GM19463 (cell line): ENCODE results near the gene GTF3C5.
"Not testable (repeated sequence)": the region's sequence is repeated elsewhere in the genome, so short reads cannot be mapped to it uniquely, and the experiment has no call there.

Experiments used
- ATAC-seq: cut with Tn5 transposase; IDR thresholded peaks from one replicate; pipeline ENCODE4 v1.9.1; 2021; ENCODE audit warnings: mild to moderate bottlenecking, moderate library complexity; ENCODE audit not compliant: unreplicated experiment

The GTF3C5 gene

GRCh38 chr9:133051966-133052539 lies 21.3 kb downstream of the GTF3C5 start:
- no peak for ATAC-seq

- ATAC-seq: no peak
These were observed 23.5 kb downstream of the GTF3C5 start for GRCh38 chr9:133054194-133054890.

GRCh38 chr9:133054966-133055365 lies 24.2 kb downstream of the GTF3C5 start:
- ATAC-seq: no peak

GRCh38 chr9:133055788-133056420 lies 25.1 kb downstream of the GTF3C5 start:
- no peak for ATAC-seq

GRCh38 chr9:133056533-133056932 lies 25.7 kb downstream of the GTF3C5 start:
- no peak for ATAC-seq

- ATAC-seq: no peak
These were observed 26.2 kb downstream of the GTF3C5 start for GRCh38 chr9:133057006-133057405.

GRCh38 chr9:133057553-133057952 lies 26.8 kb downstream of the GTF3C5 start:
- no peak for ATAC-seq

GRCh38 chr9:133058071-133058470 lies 27.3 kb downstream of the GTF3C5 start:
- ATAC-seq: no peak

- no peak for ATAC-seq
These were observed 27.9 kb downstream of the GTF3C5 start for GRCh38 chr9:133058550-133059320.

- ATAC-seq: no peak
These were observed 28.8 kb downstream of the GTF3C5 start for GRCh38 chr9:133059623-133060022.

GRCh38 chr9:133060417-133060841 lies 29.6 kb downstream of the GTF3C5 start:
- ATAC-seq: no peak

GRCh38 chr9:133061019-133061763 lies 30.4 kb downstream of the GTF3C5 start:
- not testable (repeated sequence) for ATAC-seq

GRCh38 chr9:133061764-133062145 lies 31.0 kb downstream of the GTF3C5 start, which contains the start of gene CEL:
Gene CEL, plus strand, starts transcription at chr9:133061981. Its CDS starts 22 bp downstream, at chr9:133062003.
- ATAC-seq: not testable (repeated sequence)

- not testable (repeated sequence) for ATAC-seq
These were observed 31.8 kb downstream of the GTF3C5 start for GRCh38 chr9:133062569-133062968.

GRCh38 chr9:133063159-133063499 lies 32.3 kb downstream of the GTF3C5 start:
- no peak for ATAC-seq

GRCh38 chr9:133063500-133064231 lies 32.9 kb downstream of the GTF3C5 start:
- no peak for ATAC-seq

- ATAC-seq: no peak
These were observed 33.7 kb downstream of the GTF3C5 start for GRCh38 chr9:133064241-133065069.

GRCh38 chr9:133065070-133065388 lies 34.2 kb downstream of the GTF3C5 start:
- ATAC-seq: no peak
